GM23338 (cell line): Measurements from ENCODE around the gene TXNL4A.

Experiments
- CTCF ChIP-seq, 2 experiments: fragments of 200-600 bp in 1 of 2; sonication (generic) in 1 of 2; conservative IDR thresholded peaks; 2 replicates each; pipeline versions ENCODE4 v1.5.1 to v1.6.1; 2016 to 2017; ENCODE audit warnings: antibody characterized with exemption in 2 of 2, low read depth in 2 of 2, mild to moderate bottlenecking in 2 of 2, moderate library complexity in 1 of 2
- POLR2AphosphoS5 ChIP-seq: IDR thresholded peaks from 2 replicates; pipeline ENCODE4 v1.6.1; 2016; ENCODE audit warnings: antibody characterized with exemption, low read depth

GRCh38 chr18:79933765-79934164 lies 54.6 kb downstream of the TXNL4A start:
- TF ChIP-seq CTCF (conservative IDR thresholded peaks at IDR 0.05; ENCODE audit: low read depth in 2 of 2) (peak; percentile 59 to 78), POLR2AphosphoS5 (no peak)
